H1 (cell line): ENCODE data around the gene CDH16. TPM values are rescaled to one million over a fixed set of nuclear protein-coding genes. Genes with fewer than 3 reads are reported as not detected.

Experiments
- CTCF ChIA-PET: fragments of 300-600 bp; sonication (Branson Sonifier 250); formaldehyde crosslinking; loops from one replicate; lab custom pipeline; 2021; ENCODE audit not compliant: partially characterized antibody; lab: Charles Lee
- POLR2A ChIA-PET: fragments of 300-600 bp; sonication (Branson Sonifier 250); formaldehyde crosslinking; loops from one replicate; lab custom pipeline; 2021; ENCODE audit warnings: inconsistent platforms; ENCODE audit not compliant: partially characterized antibody; lab: Charles Lee
- DNase-seq, 2 experiments: peaks; one replicate each; pipeline versions ENCODE4 v3.0.0 to v3.0.0-alpha.2; 2010 to 2022; ENCODE audit warnings: low spot score in 2 of 2, low read depth in 1 of 2, mixed read lengths in 1 of 2
- FAIRE-seq: peaks from 2 replicates; lab custom pipeline; 2011; peaks lifted over from hg19 to GRCh38; lab: Jason Lieb, UNC
- H2AFZ ChIP-seq: 2 replicates; pipeline ENCODE4 v1.8.1; 2012; ENCODE audit warnings: low read length, inconsistent platforms
- H2AK5ac ChIP-seq: 2 replicates; pipeline ENCODE4 v1.6.1; 2013; ENCODE audit warnings: low read depth, low read length
- H2BK120ac ChIP-seq: replicated peaks from 2 replicates; pipeline ENCODE3; 2013; ENCODE audit warnings: low read depth, low read length, inconsistent platforms
- H2BK12ac ChIP-seq: 2 replicates; pipeline ENCODE4 v1.6.1; 2013; ENCODE audit warnings: low read depth, low read length
- H2BK15ac ChIP-seq: 2 replicates; pipeline ENCODE4 v1.6.1; 2013; ENCODE audit warnings: low read length
- H2BK20ac ChIP-seq: 2 replicates; pipeline ENCODE4 v1.6.1; 2013; ENCODE audit warnings: low read length
- H2BK5ac ChIP-seq: 2 replicates; pipeline ENCODE4 v1.6.1; 2013; ENCODE audit warnings: low read depth, low read length
- H3K14ac ChIP-seq: 2 replicates; pipeline ENCODE4 v1.6.1; 2013; ENCODE audit warnings: inconsistent platforms; ENCODE audit not compliant: insufficient read length
- H3K18ac ChIP-seq: 2 replicates; pipeline ENCODE4 v1.6.1; 2013; ENCODE audit warnings: low read length; ENCODE audit errors: extremely low read depth
- H3K23ac ChIP-seq: 2 replicates; pipeline ENCODE4 v1.6.1; 2013; ENCODE audit warnings: inconsistent platforms; ENCODE audit not compliant: insufficient read length
- H3K23me2 ChIP-seq: 2 replicates; pipeline ENCODE4 v1.6.1; 2013; ENCODE audit warnings: low read depth, low read length
- H3K27ac ChIP-seq: 2 replicates; pipeline ENCODE4 v1.6.1; 2011; ENCODE audit warnings: low read depth, low read length, inconsistent platforms
- H3K27me3 ChIP-seq, 4 experiments: replicated peaks in 1 of 4; 1 replicate in 1 of 4; 2 replicates in 3 of 4; pipeline versions ENCODE4 v1.6.1 to v1.8.1; 2011 to 2013; ENCODE audit warnings: low read length in 3 of 4, mild to moderate bottlenecking in 3 of 4, inconsistent platforms in 2 of 4, mixed read lengths in 2 of 4, moderate library complexity in 1 of 4; ENCODE audit not compliant: control insufficient read depth in 3 of 4, insufficient read depth in 3 of 4; ENCODE audit errors: extremely low read depth in 1 of 4
- H3K36me3 ChIP-seq, 4 experiments: 2 replicates each; pipeline versions ENCODE4 v1.6.1 to v1.8.1; 2011 to 2013; ENCODE audit warnings: mild to moderate bottlenecking in 4 of 4, low read length in 3 of 4, moderate library complexity in 2 of 4, control low read depth in 1 of 4, inconsistent platforms in 1 of 4; ENCODE audit not compliant: insufficient read depth in 4 of 4, control insufficient read depth in 2 of 4
- H3K4ac ChIP-seq: replicated peaks from 2 replicates; pipeline ENCODE3; 2013; ENCODE audit warnings: low read length, low read depth, mixed read lengths, inconsistent platforms; ENCODE audit not compliant: insufficient read length
- H3K4me1 ChIP-seq, 4 experiments: replicated peaks in 1 of 4; 1 replicate in 1 of 4; 2 replicates in 3 of 4; pipeline versions ENCODE4 v1.6.1 to v1.8.1; 2011 to 2013; ENCODE audit warnings: low read length in 3 of 4, inconsistent platforms in 2 of 4, mixed read lengths in 1 of 4; ENCODE audit not compliant: insufficient read depth in 4 of 4, control insufficient read depth in 3 of 4
- H3K4me2 ChIP-seq, 2 experiments: 2 replicates each; pipeline versions ENCODE4 v1.6.1 to v1.8.1; 2011 to 2013; ENCODE audit warnings: low read depth in 2 of 2, low read length in 2 of 2, control low read depth in 1 of 2, inconsistent platforms in 1 of 2, mild to moderate bottlenecking in 1 of 2; ENCODE audit not compliant: insufficient read depth in 1 of 2
- H3K4me3 ChIP-seq, 4 experiments: fragments of 200-600, 300-600 bp in 1 of 4; sonication (generic), shearing (Covaris generic), sonication (Bioruptor Twin) in 1 of 4; 2 replicates each; pipeline versions ENCODE4 v1.5.1 to v1.8.1; 2011 to 2016; ENCODE audit warnings: low read length in 4 of 4, low read depth in 3 of 4, control low read depth in 2 of 4, inconsistent platforms in 2 of 4, mild to moderate bottlenecking in 2 of 4, mixed read lengths in 1 of 4, moderate library complexity in 1 of 4; ENCODE audit not compliant: insufficient read depth in 2 of 4; ENCODE audit errors: extremely low read depth in 1 of 4
- H3K56ac ChIP-seq: replicated peaks from 2 replicates; pipeline ENCODE3; 2013; ENCODE audit warnings: low read depth, mild to moderate bottlenecking, mixed read lengths, low read length, inconsistent platforms; ENCODE audit not compliant: insufficient read length
- H3K79me1 ChIP-seq: 2 replicates; pipeline ENCODE4 v1.6.1; 2013; ENCODE audit warnings: low read depth, low read length, control low read depth
- H3K79me2 ChIP-seq, 2 experiments: 2 replicates each; pipeline versions ENCODE4 v1.6.1 to v1.8.1; 2012 to 2013; ENCODE audit warnings: low read length in 2 of 2, mild to moderate bottlenecking in 2 of 2, inconsistent platforms in 1 of 2; ENCODE audit not compliant: insufficient read depth in 2 of 2, control insufficient read depth in 1 of 2
- H3K9ac ChIP-seq, 4 experiments: replicated peaks in 1 of 4; 1 replicate in 1 of 4; 2 replicates in 3 of 4; pipeline versions ENCODE4 v1.6.1 to v1.8.1; 2011 to 2013; ENCODE audit warnings: low read depth in 3 of 4, low read length in 3 of 4, control low read depth in 2 of 4, mild to moderate bottlenecking in 2 of 4, moderate library complexity in 2 of 4, inconsistent platforms in 1 of 4; ENCODE audit errors: extremely low read depth in 1 of 4
- H3K9me3 ChIP-seq, 2 experiments: 2 replicates each; pipeline versions ENCODE4 v1.6.1 to v1.8.1; 2012 to 2013; ENCODE audit warnings: mild to moderate bottlenecking in 2 of 2, moderate library complexity in 2 of 2, control low read depth in 1 of 2, inconsistent platforms in 1 of 2, low read depth in 1 of 2, low read length in 1 of 2, mixed read lengths in 1 of 2; ENCODE audit not compliant: insufficient read depth in 2 of 2
- H4K20me1 ChIP-seq, 2 experiments: replicated peaks in 1 of 2; 2 replicates each; pipeline versions ENCODE3 to v1.8.1; 2011 to 2013; ENCODE audit warnings: inconsistent platforms in 2 of 2, low read length in 2 of 2, mild to moderate bottlenecking in 1 of 2; ENCODE audit not compliant: insufficient read depth in 2 of 2, control insufficient read depth in 1 of 2
- H4K5ac ChIP-seq: 2 replicates; pipeline ENCODE4 v1.6.1; 2013; ENCODE audit warnings: low read length, low read depth, mixed read lengths, inconsistent platforms; ENCODE audit not compliant: insufficient read length
- H4K8ac ChIP-seq: 2 replicates; pipeline ENCODE4 v1.8.0; 2013; ENCODE audit warnings: mild to moderate bottlenecking, moderate library complexity, low read length, inconsistent platforms; ENCODE audit not compliant: insufficient read depth; ENCODE audit errors: extremely low read depth
- H4K91ac ChIP-seq: replicated peaks from 2 replicates; pipeline ENCODE3; 2013; ENCODE audit warnings: low read length, mixed read lengths, inconsistent platforms; ENCODE audit not compliant: insufficient read length
- CREB1 ChIP-seq: IDR thresholded peaks from 2 replicates; pipeline ENCODE4 v1.6.1; 2012; ENCODE audit warnings: inconsistent platforms
- HDAC2 ChIP-seq, 2 experiments: fragments of 300-600 bp in 1 of 2; sonication (generic) in 1 of 2; IDR thresholded peaks; 2 replicates each; pipeline ENCODE4 v1.6.1; 2011 to 2012; ENCODE audit warnings: low read depth in 2 of 2, low read length in 2 of 2, mild to moderate bottlenecking in 2 of 2, moderate library complexity in 2 of 2, borderline replicate concordance in 1 of 2, inconsistent platforms in 1 of 2
- HDAC6 ChIP-seq: IDR thresholded peaks from one replicate; pipeline ENCODE4 v1.7.1; 2012; ENCODE audit warnings: low read depth, mild to moderate bottlenecking, inconsistent platforms, low read length, moderate library complexity
- MAFK ChIP-seq: IDR thresholded peaks from 2 replicates; pipeline ENCODE4 v1.6.1; 2012; ENCODE audit warnings: low read depth, mild to moderate bottlenecking, improper control_type of control experiment, low read length
- POLR2AphosphoS5 ChIP-seq: IDR thresholded peaks from 2 replicates; pipeline ENCODE4 v1.6.1; 2011; ENCODE audit warnings: low read depth, low read length
- RBBP5 ChIP-seq: IDR thresholded peaks from 2 replicates; pipeline ENCODE4 v1.7.1; 2012; ENCODE audit warnings: low read depth, mild to moderate bottlenecking, inconsistent platforms, low read length, moderate library complexity, borderline replicate concordance
- SAP30 ChIP-seq: fragments of 300-600 bp; sonication (generic); IDR thresholded peaks from 2 replicates; pipeline ENCODE4 v1.7.1; 2012; ENCODE audit warnings: low read length, moderate library complexity, mild to moderate bottlenecking, inconsistent platforms; ENCODE audit not compliant: insufficient read depth, insufficient replicate concordance
- SP1 ChIP-seq: IDR thresholded peaks from 2 replicates; pipeline ENCODE4 v1.6.1; 2011; ENCODE audit warnings: low read depth, low read length
- SP2 ChIP-seq: IDR thresholded peaks from 2 replicates; pipeline ENCODE4 v1.6.1; 2012; ENCODE audit warnings: mild to moderate bottlenecking, low read length, inconsistent platforms
- TBP ChIP-seq: IDR thresholded peaks from 2 replicates; pipeline ENCODE4 v1.6.1; 2011; ENCODE audit warnings: low read depth, low read length, improper control_type of control experiment
- WGBS, 2 experiments: shearing (Covaris generic) in 1 of 2; methylation state at CpG; one replicate each; pipeline versions ENCODE4 v1.1.6 to v1.1.7; 2013 to 2015; ENCODE audit warnings: low lambda C conversion rate in 2 of 2, mixed read lengths in 2 of 2, inconsistent platforms in 1 of 2, low coverage in 1 of 2, missing lambda C conversion rate in 1 of 2; ENCODE audit not compliant: insufficient replicate concordance in 2 of 2, insufficient coverage in 1 of 2, insufficient read length in 1 of 2; ENCODE audit errors: extremely low coverage in 1 of 2, missing lambda C conversion rate in 1 of 2; 5-methylcytosine and 5-hydroxymethylcytosine counted together
- polyA plus RNA-seq, 7 experiments: library from polyadenylated mRNA; depleted of rRNA in 3 of 7; stranded (reverse) in 5 of 7; unstranded in 2 of 7; fragments of >200 nt in 5 of 7; fragments of 200-250 nt in 2 of 7; gene quantifications; 1 replicate in 5 of 7; 2 replicates in 1 of 7; 4 replicates in 1 of 7; pipeline versions ENCODE4 v1.2.1 to v1.2.3, GENCODE V29; 2011 to 2013; ENCODE audit warnings: missing spikeins in 2 of 7, mixed read lengths in 2 of 7
- total RNA-seq: library from RNA; stranded (reverse); fragmentation: NEBNext Ultra II Directional; extraction: Animal tissue kit (Norgen Biotek cat#: 25700); gene quantifications from 2 replicates; pipeline ENCODE4 v1.2.1, GENCODE V29; 2021
- TF ChIP-seq, protein P1 (sequence below): IDR thresholded peaks from 2 replicates; pipeline ENCODE4 v1.6.1; 2012; ENCODE audit warnings: low read length, inconsistent platforms

Gene CDH16
- total and polyA plus RNA-seq, 2 of the 8 experiments (the other 6 are each of a cell fraction or from before 2014, with no cell fraction given), result not detected

DNA sequence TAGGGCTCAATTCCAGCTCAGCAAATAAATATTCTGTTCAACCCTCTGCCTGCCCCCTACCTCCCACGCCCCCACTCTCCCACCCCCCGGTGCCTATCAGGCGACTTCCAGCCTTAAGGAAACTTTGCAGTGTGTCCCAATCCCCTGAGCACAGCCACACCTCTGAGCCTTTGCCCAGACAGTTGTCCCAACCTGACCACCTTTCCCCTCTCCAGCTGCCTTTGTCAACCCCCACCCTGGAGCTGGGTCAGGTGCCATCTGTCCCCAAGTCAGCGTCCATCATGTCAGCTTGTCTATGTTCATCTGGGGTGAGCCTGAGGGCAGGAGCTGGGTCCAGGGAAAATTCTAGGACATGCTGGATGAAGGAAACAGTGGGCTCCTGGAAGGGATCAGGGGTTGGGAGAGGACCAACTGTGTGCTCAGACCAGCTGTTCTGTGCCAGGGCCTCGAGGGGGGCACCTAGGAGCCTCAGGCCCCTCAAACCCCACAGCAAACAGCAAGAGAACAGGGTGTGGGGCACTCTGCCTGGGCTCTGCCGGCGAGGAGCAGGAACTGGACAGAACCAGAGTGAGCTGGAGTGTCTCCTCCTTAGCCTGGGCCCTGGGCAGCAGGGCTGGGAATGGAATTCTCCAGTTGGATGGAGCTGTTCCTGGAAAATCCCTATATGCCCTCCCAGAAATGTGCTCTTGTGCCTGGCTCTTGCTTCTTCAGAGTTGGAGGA is 17.8 kb downstream of the CDH16 start:
- Histone ChIP-seq H2AFZ (no peak overlapping the region), H2BK20ac (no peak overlapping the region), H3K9me3 (no peaks in the 10 kb centered on the region), H3K23me2 (no peaks in the 10 kb centered on the region), H3K14ac (no peak overlapping the region), H4K8ac (no peak overlapping the region), H3K27ac (no peak overlapping the region), H2BK120ac (no peak overlapping the region), H3K4me1 (peaks cover 0 to 6% (median 3%) of the 10 kb centered on the region in 4 experiments; a peak in 4 of 7 replicates), H3K9ac (no peak overlapping the region; a peak in 1 of 7 replicates), H3K56ac (no peak overlapping the region), H3K23ac (no peak overlapping the region), H2BK5ac (no peak overlapping the region), H3K79me2 (no peaks in the 10 kb centered on the region), H2BK15ac (no peak overlapping the region), H4K91ac (no peak overlapping the region), H3K36me3 (no peaks in the 10 kb centered on the region), H3K4me3 (no peak overlapping the region), H4K5ac (no peak overlapping the region), H3K18ac (no peak overlapping the region), H3K4me2 (no peak overlapping the region), H3K27me3 (no peaks in the 10 kb centered on the region; a peak in 1 of 7 replicates), H3K79me1 (no peaks in the 10 kb centered on the region), H3K4ac (no peak overlapping the region), H2AK5ac (no peak overlapping the region), H2BK12ac (no peak overlapping the region), H4K20me1 (peaks cover 0 to 2% of the 10 kb centered on the region in 2 experiments)
- no peak for DNase-seq
- ChIA-PET POLR2A (interaction anchor here (0.9 to 2.3 kb wide), 3 partner anchors 18 to 42 kb away, joined by 3 to 5 read pairs (median 3); partner anchors contain the start of gene CDH16), CTCF (interaction anchor here (1.0 to 42.0 kb wide), 5 partner anchors 15 to 408 kb away, joined by 3 to 1009 read pairs (median 7); partner anchors contain the start of genes CDH16, CES3, CIAO2B and RRAD)
- WGBS, 2 experiments, result 86% methylated on average over 6 of the region's 7 CpGs; no CpG with 5 or more reads in 1 of the 2 experiments
- FAIRE-seq, result no peak
- TF ChIP-seq TBP (no peak), SP2 (no peak), POLR2AphosphoS5 (no peak), MAFK (no peak), RBBP5 (no peak), HDAC2 (IDR thresholded peaks at IDR 0.05; ENCODE audit: borderline replicate concordance in 1 of 2, low read depth in 2 of 2, low read length in 2 of 2) (no peak), CREB1 (no peak), SP1 (no peak), HDAC6 (no peak), SAP30 (no peak)
- TF ChIP-seq, protein P1, sequence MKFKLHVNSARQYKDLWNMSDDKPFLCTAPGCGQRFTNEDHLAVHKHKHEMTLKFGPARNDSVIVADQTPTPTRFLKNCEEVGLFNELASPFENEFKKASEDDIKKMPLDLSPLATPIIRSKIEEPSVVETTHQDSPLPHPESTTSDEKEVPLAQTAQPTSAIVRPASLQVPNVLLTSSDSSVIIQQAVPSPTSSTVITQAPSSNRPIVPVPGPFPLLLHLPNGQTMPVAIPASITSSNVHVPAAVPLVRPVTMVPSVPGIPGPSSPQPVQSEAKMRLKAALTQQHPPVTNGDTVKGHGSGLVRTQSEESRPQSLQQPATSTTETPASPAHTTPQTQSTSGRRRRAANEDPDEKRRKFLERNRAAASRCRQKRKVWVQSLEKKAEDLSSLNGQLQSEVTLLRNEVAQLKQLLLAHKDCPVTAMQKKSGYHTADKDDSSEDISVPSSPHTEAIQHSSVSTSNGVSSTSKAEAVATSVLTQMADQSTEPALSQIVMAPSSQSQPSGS, result no peak
